Ishikawa (cell line): ENCODE data around the gene MT1E.

Experiments
- CEBPB ChIP-seq: IDR thresholded peaks from 2 replicates; pipeline ENCODE4 v1.6.1; 2012
- CREB1 ChIP-seq: IDR thresholded peaks from 2 replicates; pipeline ENCODE4 v1.6.1; 2012; ENCODE audit warnings: low read depth
- EGR1 ChIP-seq: IDR thresholded peaks from 2 replicates; pipeline ENCODE4 v1.6.1; 2012
- EP300 ChIP-seq: IDR thresholded peaks from 2 replicates; pipeline ENCODE4 v1.6.1; 2012; ENCODE audit warnings: borderline replicate concordance
- RAD21 ChIP-seq: IDR thresholded peaks from 2 replicates; pipeline ENCODE4 v1.6.1; 2012; ENCODE audit warnings: low read depth
- REST ChIP-seq: IDR thresholded peaks from 2 replicates; pipeline ENCODE4 v1.6.1; 2012; ENCODE audit warnings: low read depth, mild to moderate bottlenecking
- YY1 ChIP-seq: IDR thresholded peaks from 2 replicates; pipeline ENCODE4 v1.6.1; 2012; ENCODE audit warnings: low read depth

GRCh38 chr16:56580391-56581048 is 45.1 kb upstream of the MT1E start:
- TF ChIP-seq CEBPB = no peak
- no peak for TF ChIP-seq YY1
- TF ChIP-seq RAD21 = no peak
- TF ChIP-seq CREB1 = no peak
- no peak for TF ChIP-seq EGR1
- TF ChIP-seq EP300 = no peak
- TF ChIP-seq REST = no peak
